Muscle of leg (tissue), 11 donors: ENCODE data around the gene AQP6. TPM values are rescaled to one million over a fixed set of nuclear protein-coding genes. Genes with fewer than 3 reads are reported as not detected.

ENCODE experiments used
- DNase-seq: peaks from one replicate; pipeline ENCODE4 v3.0.0; 2013
- H3K27ac ChIP-seq: one replicate; pipeline ENCODE4 v1.5.1; 2013; ENCODE audit warnings: mild to moderate bottlenecking, low read length, control low read depth
- H3K27me3 ChIP-seq: one replicate; pipeline ENCODE4 v1.6.1; 2013; ENCODE audit warnings: low read length; ENCODE audit not compliant: control insufficient read depth, insufficient read depth
- H3K36me3 ChIP-seq: one replicate; pipeline ENCODE4 v1.6.1; 2013; ENCODE audit warnings: low read length; ENCODE audit not compliant: control insufficient read depth, insufficient read depth
- H3K4me1 ChIP-seq: one replicate; pipeline ENCODE4 v1.6.1; 2013; ENCODE audit warnings: low read length; ENCODE audit not compliant: control insufficient read depth, insufficient read depth
- H3K4me3 ChIP-seq: one replicate; pipeline ENCODE4 v1.5.1; 2013; ENCODE audit warnings: low read length, control low read depth
- H3K9me3 ChIP-seq: replicated peaks from 2 replicates; pipeline ENCODE4 v1.6.1; 2013; ENCODE audit warnings: low read depth, low read length; ENCODE audit not compliant: control insufficient read depth
- WGBS: methylation state at CpG from one replicate; pipeline ENCODE4 v1.1.5; 2013; ENCODE audit warnings: missing lambda C conversion rate; ENCODE audit not compliant: insufficient coverage; 5-methylcytosine and 5-hydroxymethylcytosine counted together
- polyA plus RNA-seq, 8 donors: library from polyadenylated mRNA; unstranded; fragments of 120-200 nt; gene quantifications; one replicate each; pipeline versions ENCODE4 v1.2.1 to v1.2.3, GENCODE V29; 2013; ENCODE audit warnings: inconsistent platforms in 1 of 8, low replicate concordance in 1 of 8; ENCODE audit not compliant: insufficient read length in 8 of 8, insufficient read depth in 1 of 8
- total RNA-seq: library from RNA; stranded (reverse); fragments of 120-200 nt; gene quantifications from one replicate; pipeline ENCODE4 v1.2.4, GENCODE V29; 2013

AQP6 gene
- total and polyA plus RNA-seq, 9 donors = 0.09 to 0.31 (median 0.14) TPM

- H3K27me3 ChIP-seq = peaks cover 29% of the 10 kb centered on the region
- WGBS = 79% methylated on average over 28 of the region's 32 CpGs
These were observed 22.2 kb upstream of the AQP6 start, which contains the start of gene AQP2 for GRCh38 chr12:49950273-49951251. TSS of gene AQP2 (plus strand) at chr12:49950737. CDS start at chr12:49950831, 94 bp downstream.

GRCh38 chr12:49951411-49952240 lies 21.1 kb upstream of the AQP6 start:
- H3K27me3 ChIP-seq = peaks cover 39% of the 10 kb centered on the region
- WGBS = 75% methylated on average over 11 of the region's 14 CpGs
- no peak for DNase-seq

More at GRCh38 chr12:49950273-49951251, 22.2 kb upstream of the AQP6 start, which contains the start of gene AQP2:
- Histone ChIP-seq H3K27ac (no peak within 1 kb of the TSS), H3K4me3 (no peak within 1 kb of the TSS), H3K36me3 (no peaks in the 10 kb centered on the region), H3K9me3 (no peaks in the 10 kb centered on the region), H3K4me1 (peaks cover 12% of the 10 kb centered on the region)
- no peak for DNase-seq

GRCh38 chr12:49952391-49953055 lies 20.2 kb upstream of the AQP6 start:
- Histone ChIP-seq H3K27me3 (peaks cover 48% of the 10 kb centered on the region), H3K27ac (no peak overlapping the region), H3K36me3 (no peaks in the 10 kb centered on the region), H3K4me3 (no peak overlapping the region), H3K9me3 (no peaks in the 10 kb centered on the region), H3K4me1 (peaks cover 10% of the 10 kb centered on the region)
- no peak for DNase-seq
- WGBS = no CpG with 5 or more reads among the region's 1 CpG

More at GRCh38 chr12:49951411-49952240, 21.1 kb upstream of the AQP6 start:
- H3K9me3 ChIP-seq = no peaks in the 10 kb centered on the region
- H3K27ac ChIP-seq = no peak overlapping the region
- H3K4me1 ChIP-seq = peaks cover 10% of the 10 kb centered on the region
- H3K4me3 ChIP-seq = no peak overlapping the region
- no peaks in the 10 kb centered on the region for H3K36me3 ChIP-seq

- Histone ChIP-seq H3K4me3 (no peak overlapping the region), H3K27me3 (peaks cover 54% of the 10 kb centered on the region), H3K9me3 (no peaks in the 10 kb centered on the region), H3K36me3 (no peaks in the 10 kb centered on the region), H3K4me1 (peaks cover 10% of the 10 kb centered on the region), H3K27ac (no peak overlapping the region)
- DNase-seq = no peak
- WGBS = 86% methylated on average over 2 of the region's 4 CpGs
These were observed 19.6 kb upstream of the AQP6 start for GRCh38 chr12:49953151-49953550.

- Histone ChIP-seq H3K4me3 (no peak overlapping the region), H3K4me1 (peaks cover 10% of the 10 kb centered on the region), H3K27ac (no peak overlapping the region), H3K27me3 (peaks cover 62% of the 10 kb centered on the region), H3K9me3 (no peaks in the 10 kb centered on the region), H3K36me3 (no peaks in the 10 kb centered on the region)
- no peak for DNase-seq
- WGBS = 56% methylated on average over 14 of the region's 21 CpGs
These were observed 18.5 kb upstream of the AQP6 start for GRCh38 chr12:49953961-49954846.

- no peak overlapping the region for H3K4me3 ChIP-seq
- no peaks in the 10 kb centered on the region for H3K9me3 ChIP-seq
- H3K36me3 ChIP-seq = no peaks in the 10 kb centered on the region
- peaks cover 19% of the 10 kb centered on the region for H3K4me1 ChIP-seq
- H3K27me3 ChIP-seq = peaks cover 71% of the 10 kb centered on the region
- H3K27ac ChIP-seq = no peak overlapping the region
- 21% methylated on average over 42 of the region's 53 CpGs for WGBS
- DNase-seq = no peak
These were observed 17.6 kb upstream of the AQP6 start for GRCh38 chr12:49954863-49955830.

GRCh38 chr12:49955899-49956662 lies 16.7 kb upstream of the AQP6 start:
- no peak overlapping the region for H3K4me3 ChIP-seq
- no peak overlapping the region for H3K27ac ChIP-seq
- WGBS = 59% methylated on average over 7 of the region's 13 CpGs
- no peaks in the 10 kb centered on the region for H3K9me3 ChIP-seq
- H3K27me3 ChIP-seq = peaks cover 77% of the 10 kb centered on the region
- no peak for DNase-seq
- no peaks in the 10 kb centered on the region for H3K36me3 ChIP-seq
- peaks cover 24% of the 10 kb centered on the region for H3K4me1 ChIP-seq
